B cell (primary cell): ENCODE measurements around the gene SKOR1. TPM values are rescaled to one million over a fixed set of nuclear protein-coding genes. Genes with fewer than 3 reads are reported as not detected.

Source experiments
- ATAC-seq: fragments of 200-7000 bp; cut with Tn5 transposase; one replicate; pipeline ENCODE4 v1.10.0; 2021; ENCODE audit warnings: low read depth, mild to moderate bottlenecking, moderate number of reproducible peaks, moderate library complexity
- CTCF ChIA-PET: fragments of 350-600 bp; sonication (Branson Sonifier 250); formaldehyde crosslinking; loops from one replicate; lab custom pipeline; 2021; ENCODE audit warnings: antibody characterized with exemption, inconsistent platforms; lab: Charles Lee
- POLR2A ChIA-PET: fragments of 350-600 bp; sonication (Branson Sonifier 250); formaldehyde crosslinking; loops from one replicate; lab custom pipeline; 2021; ENCODE audit warnings: antibody characterized with exemption; lab: Charles Lee
- DNase-seq: peaks from one replicate; pipeline ENCODE4 v3.0.0; 2013
- H2AFZ ChIP-seq: 2 replicates; pipeline ENCODE4 v1.6.1; 2012; ENCODE audit warnings: mild to moderate bottlenecking, low read depth, low read length; ENCODE audit not compliant: insufficient read depth, poor library complexity, severe bottlenecking
- H3K27ac ChIP-seq, 2 donors: 1 replicate in 1 of 2; 2 replicates in 1 of 2; pipeline ENCODE4 v1.5.1; 2012 to 2013; ENCODE audit warnings: low read length in 2 of 2, mild to moderate bottlenecking in 2 of 2, moderate library complexity in 1 of 2
- H3K27me3 ChIP-seq, 4 experiments: fragments of 200-600 bp in 1 of 4; sonication (generic) in 1 of 4; replicated peaks in 1 of 4; 1 replicate in 2 of 4; 2 replicates in 2 of 4; pipeline versions ENCODE4 v1.6.1 to v1.7.0; 2013 to 2016; ENCODE audit warnings: low read length in 3 of 4, mild to moderate bottlenecking in 2 of 4, mixed read lengths in 1 of 4, moderate library complexity in 1 of 4; ENCODE audit not compliant: insufficient read depth in 4 of 4, control insufficient read depth in 3 of 4; ENCODE audit errors: control extremely low read depth in 1 of 4
- H3K36me3 ChIP-seq, 2 experiments: replicated peaks in 1 of 2; 1 replicate in 1 of 2; 2 replicates in 1 of 2; pipeline versions ENCODE4 v1.6.1 to v1.7.1; 2013; ENCODE audit warnings: low read length in 1 of 2; ENCODE audit not compliant: insufficient read depth in 2 of 2, control insufficient read depth in 1 of 2; ENCODE audit errors: control extremely low read depth in 1 of 2, extremely low read depth in 1 of 2
- H3K4me1 ChIP-seq, 2 donors: fragments of 200-600 bp in 1 of 2; sonication (generic) in 1 of 2; 1 replicate in 1 of 2; 2 replicates in 1 of 2; pipeline versions ENCODE4 v1.5.1 to v1.6.1; 2013 to 2017; ENCODE audit warnings: low read length in 2 of 2; ENCODE audit not compliant: control insufficient read depth in 2 of 2, insufficient read depth in 2 of 2
- H3K4me2 ChIP-seq: replicated peaks from 2 replicates; pipeline ENCODE3; 2012; ENCODE audit warnings: mild to moderate bottlenecking, low read depth, low read length; ENCODE audit not compliant: poor library complexity, severe bottlenecking
- H3K4me3 ChIP-seq, 5 experiments: fragments of 200-600 bp in 1 of 5; sonication (generic) in 1 of 5; 1 replicate in 3 of 5; 2 replicates in 2 of 5; pipeline versions ENCODE4 v1.5.1 to v1.7.0; 2011 to 2016; ENCODE audit warnings: low read length in 4 of 5, mild to moderate bottlenecking in 4 of 5, low read depth in 2 of 5, control low read depth in 1 of 5, moderate library complexity in 1 of 5; ENCODE audit not compliant: insufficient read depth in 1 of 5; ENCODE audit errors: control extremely low read depth in 1 of 5, extremely low read depth in 1 of 5
- H3K79me2 ChIP-seq: fragments of 200-600 bp; sonication (generic); one replicate; pipeline ENCODE4 v1.6.0; 2016; ENCODE audit warnings: low read length; ENCODE audit not compliant: control insufficient read depth, insufficient read depth
- H3K9ac ChIP-seq: fragments of 200-600 bp; sonication (generic); 2 replicates; pipeline ENCODE4 v1.6.1; 2017; ENCODE audit warnings: mild to moderate bottlenecking, low read length, moderate library complexity
- H3K9me3 ChIP-seq, 3 donors: one replicate each; pipeline versions ENCODE4 v1.6.1 to v1.7.1; 2013; ENCODE audit warnings: low read length in 2 of 3; ENCODE audit not compliant: control insufficient read depth in 2 of 3, insufficient read depth in 1 of 3; ENCODE audit errors: control extremely low read depth in 1 of 3
- H4K20me1 ChIP-seq: 2 replicates; pipeline ENCODE4 v1.6.0; 2012; ENCODE audit warnings: mild to moderate bottlenecking, low read length; ENCODE audit not compliant: insufficient read depth, control insufficient read depth, poor library complexity, severe bottlenecking
- H3K27ac Mint-ChIP-seq: one replicate; pipeline ENCODE4 v1.8.0; 2021; ENCODE audit warnings: mixed read lengths
- H3K27me3 Mint-ChIP-seq: one replicate; pipeline ENCODE4 v1.8.0; 2021; ENCODE audit warnings: mixed read lengths
- H3K4me1 Mint-ChIP-seq: one replicate; pipeline ENCODE4 v1.8.0; 2021; ENCODE audit warnings: mixed read lengths
- H3K4me3 Mint-ChIP-seq: one replicate; pipeline ENCODE4 v1.8.0; 2021; ENCODE audit warnings: mixed read lengths
- H3K9me3 Mint-ChIP-seq: one replicate; pipeline ENCODE4 v1.8.0; 2022; ENCODE audit warnings: mixed read lengths; ENCODE audit not compliant: insufficient read depth
- EZH2 ChIP-seq: IDR thresholded peaks from 2 replicates; pipeline ENCODE4 v1.6.1; 2012; ENCODE audit warnings: borderline replicate concordance, low read depth, mild to moderate bottlenecking, moderate library complexity, low read length; ENCODE audit not compliant: insufficient read depth, poor library complexity, severe bottlenecking
- WGBS: methylation state at CpG from one replicate; pipeline ENCODE4 v1.1.5; 2013; ENCODE audit warnings: missing lambda C conversion rate; ENCODE audit not compliant: insufficient coverage; 5-methylcytosine and 5-hydroxymethylcytosine counted together
- intact Hi-C: fragments of 100-400 bp; cut with micrococcal nuclease; formaldehyde crosslinking; loops from one replicate; pipeline ENCODE4 v1.10.0; 2022
- polyA plus RNA-seq: library from polyadenylated mRNA; depleted of rRNA; stranded (reverse); fragments of >200 nt; gene quantifications from 2 replicates; pipeline ENCODE4 v1.2.3, GENCODE V29; 2012
- total RNA-seq, 2 donors: library from RNA; stranded (reverse); fragments of 120-200 nt in 1 of 2; gene quantifications; 1 replicate in 1 of 2; 2 replicates in 1 of 2; pipeline versions ENCODE4 v1.2.3 to v1.2.4, GENCODE V29; 2013 to 2022
- TF ChIP-seq, protein P1 (sequence below): fragments of 200-600 bp; IDR thresholded peaks from one replicate; pipeline ENCODE4 v1.8.0; 2022; ENCODE audit warnings: antibody characterized with exemption, mild to moderate bottlenecking

The SKOR1 gene
- total and polyA plus RNA-seq, 2 donors (not counting 1 experiment from before 2014, with no cell fraction given): 0.37 to 0.67 TPM

DNA sequence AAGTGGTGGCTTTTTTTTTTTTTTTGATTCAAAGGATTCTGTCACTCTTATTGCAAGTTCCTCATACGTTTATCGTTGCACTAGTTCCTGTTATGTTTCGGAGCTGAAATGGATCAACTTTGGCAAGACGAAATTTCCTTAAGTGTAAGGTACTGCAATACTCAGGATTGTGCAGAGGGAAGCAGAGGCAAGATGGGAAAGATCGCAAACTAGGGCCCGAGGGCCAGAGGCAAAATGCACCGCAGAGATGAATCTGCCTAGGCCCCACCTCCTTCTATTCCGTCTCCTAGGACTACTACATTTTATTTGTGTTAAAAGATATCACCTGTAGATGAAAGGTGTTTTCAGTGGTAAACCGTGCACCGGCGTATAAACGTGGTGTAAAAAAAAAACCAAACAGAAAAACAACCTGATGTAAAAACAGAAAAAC, 14.2 kb downstream of the SKOR1 start:
- TF ChIP-seq, protein P1, sequence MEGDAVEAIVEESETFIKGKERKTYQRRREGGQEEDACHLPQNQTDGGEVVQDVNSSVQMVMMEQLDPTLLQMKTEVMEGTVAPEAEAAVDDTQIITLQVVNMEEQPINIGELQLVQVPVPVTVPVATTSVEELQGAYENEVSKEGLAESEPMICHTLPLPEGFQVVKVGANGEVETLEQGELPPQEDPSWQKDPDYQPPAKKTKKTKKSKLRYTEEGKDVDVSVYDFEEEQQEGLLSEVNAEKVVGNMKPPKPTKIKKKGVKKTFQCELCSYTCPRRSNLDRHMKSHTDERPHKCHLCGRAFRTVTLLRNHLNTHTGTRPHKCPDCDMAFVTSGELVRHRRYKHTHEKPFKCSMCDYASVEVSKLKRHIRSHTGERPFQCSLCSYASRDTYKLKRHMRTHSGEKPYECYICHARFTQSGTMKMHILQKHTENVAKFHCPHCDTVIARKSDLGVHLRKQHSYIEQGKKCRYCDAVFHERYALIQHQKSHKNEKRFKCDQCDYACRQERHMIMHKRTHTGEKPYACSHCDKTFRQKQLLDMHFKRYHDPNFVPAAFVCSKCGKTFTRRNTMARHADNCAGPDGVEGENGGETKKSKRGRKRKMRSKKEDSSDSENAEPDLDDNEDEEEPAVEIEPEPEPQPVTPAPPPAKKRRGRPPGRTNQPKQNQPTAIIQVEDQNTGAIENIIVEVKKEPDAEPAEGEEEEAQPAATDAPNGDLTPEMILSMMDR: no peak
- no peak for TF ChIP-seq EZH2
- Histone ChIP-seq H3K4me3 (peak overlapping the region; percentile 68 to 97 (median 83)), H4K20me1 (no peaks in the 10 kb centered on the region), H3K27me3 (peaks cover 0 to 34% (median 17%) of the 10 kb centered on the region in 4 experiments), H3K9ac (peak overlapping the region; percentile 96), H3K4me1 (peaks cover 35 to 42% of the 10 kb centered on the region in 2 donors), H2AFZ (peak overlapping the region; percentile 98), H3K36me3 (no peaks in the 10 kb centered on the region), H3K79me2 (no peaks in the 10 kb centered on the region), H3K27ac (peak overlapping the region; percentile 95 to 96), H3K4me2 (peak overlapping the region; percentile 88), H3K9me3 (peaks cover 0 to 17% (median 0%) of the 10 kb centered on the region in 3 donors)
- peaks cover 46% of the 10 kb centered on the region for H3K4me1 Mint-ChIP-seq
- peaks cover 17% of the 10 kb centered on the region for H3K27me3 Mint-ChIP-seq
- intact Hi-C loops: loop anchor here (5.0 kb wide), 2 partner anchors 337 to 972 kb away; no protein-coding TSS in a partner anchor
- WGBS: 0% methylated on average over 2 of the region's 12 CpGs
- peak; percentile 21 for ATAC-seq
- no peaks in the 10 kb centered on the region for H3K9me3 Mint-ChIP-seq
- DNase-seq: peak; percentile 84
- CTCF ChIA-PET: interaction anchor here (1.2 to 5.7 kb wide), 4 partner anchors 14 to 893 kb away, joined by 6 to 177 read pairs (median 70); partner anchors contain the start of gene SKOR1
- H3K27ac Mint-ChIP-seq: peak overlapping the region; percentile 97
- POLR2A ChIA-PET: no interaction called here
- peak overlapping the region; percentile 91 for H3K4me3 Mint-ChIP-seq
